ENCODE measurements around the gene DNAH10.

The DNAH10 gene

DNA sequence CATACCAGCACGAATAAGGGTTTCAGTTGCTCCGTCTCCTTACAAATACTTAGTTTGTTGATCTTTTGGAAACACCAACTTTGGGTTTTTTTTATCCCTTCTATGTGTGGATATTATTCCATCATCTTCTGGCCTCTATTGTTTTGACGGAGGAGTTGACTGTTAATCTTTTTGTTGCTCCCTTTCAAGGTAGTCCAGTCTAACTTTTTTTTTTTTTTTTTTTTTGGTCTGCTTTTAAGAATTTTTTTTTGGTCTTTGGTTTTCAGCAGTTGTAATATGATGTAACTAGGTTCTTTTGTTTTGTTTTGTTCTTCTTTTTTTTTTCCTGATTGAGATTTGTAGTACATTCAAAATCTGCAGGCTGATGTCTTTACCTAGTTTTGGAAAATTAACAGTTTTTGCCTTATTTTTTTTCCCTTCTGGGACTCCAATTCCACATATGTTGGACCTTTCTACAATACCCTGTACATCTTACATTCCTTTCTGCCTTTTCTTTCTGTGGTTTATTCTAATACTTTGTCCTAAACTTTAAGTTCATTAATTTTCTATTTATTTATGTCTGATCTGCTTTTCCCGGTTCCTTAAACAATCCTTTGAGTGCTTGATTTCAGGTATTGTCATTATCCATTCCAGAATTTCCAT is 54.9 kb downstream of the DNAH10 start:
- Histone ChIP-seq H4K20me1 (ENCODE audit: insufficient read depth, low read length, poor library complexity, severe bottlenecking) (no peaks in the 10 kb centered on the region), H3K9me2 (replicated peaks; ENCODE audit: low read depth, low read length) (no peaks in the 10 kb centered on the region), H3K9ac (ENCODE audit: low read depth, low read length, poor library complexity, severe bottlenecking) (no peak overlapping the region), H3K36me3 (ENCODE audit: insufficient read depth, low read length) (no peaks in the 10 kb centered on the region), H2AFZ (ENCODE audit: low read length) (no peak overlapping the region), H3K4me2 (ENCODE audit: low read depth, low read length, poor library complexity, severe bottlenecking) (no peak overlapping the region), H3K4me1 (ENCODE audit: insufficient read depth, low read length, poor library complexity, severe bottlenecking) (no peaks in the 10 kb centered on the region), H3F3A (ENCODE audit: low read depth) (no peaks in the 10 kb centered on the region), H3K27me3 (ENCODE audit: insufficient read depth, low read length, poor library complexity, severe bottlenecking) (no peaks in the 10 kb centered on the region), H3K4me3 (ENCODE audit: low read length, poor library complexity, severe bottlenecking) (no peak overlapping the region), H3K9me3 (ENCODE audit: insufficient read depth, low read depth, low read length) (no peaks in the 10 kb centered on the region), H3K79me2 (ENCODE audit: insufficient read depth, low read length) (no peaks in the 10 kb centered on the region)
- no peak for TF ChIP-seq EZH2phosphoT487 (IDR thresholded peaks at IDR 0.05; ENCODE audit: borderline replicate concordance)
- TF ChIP-seq, protein P1, sequence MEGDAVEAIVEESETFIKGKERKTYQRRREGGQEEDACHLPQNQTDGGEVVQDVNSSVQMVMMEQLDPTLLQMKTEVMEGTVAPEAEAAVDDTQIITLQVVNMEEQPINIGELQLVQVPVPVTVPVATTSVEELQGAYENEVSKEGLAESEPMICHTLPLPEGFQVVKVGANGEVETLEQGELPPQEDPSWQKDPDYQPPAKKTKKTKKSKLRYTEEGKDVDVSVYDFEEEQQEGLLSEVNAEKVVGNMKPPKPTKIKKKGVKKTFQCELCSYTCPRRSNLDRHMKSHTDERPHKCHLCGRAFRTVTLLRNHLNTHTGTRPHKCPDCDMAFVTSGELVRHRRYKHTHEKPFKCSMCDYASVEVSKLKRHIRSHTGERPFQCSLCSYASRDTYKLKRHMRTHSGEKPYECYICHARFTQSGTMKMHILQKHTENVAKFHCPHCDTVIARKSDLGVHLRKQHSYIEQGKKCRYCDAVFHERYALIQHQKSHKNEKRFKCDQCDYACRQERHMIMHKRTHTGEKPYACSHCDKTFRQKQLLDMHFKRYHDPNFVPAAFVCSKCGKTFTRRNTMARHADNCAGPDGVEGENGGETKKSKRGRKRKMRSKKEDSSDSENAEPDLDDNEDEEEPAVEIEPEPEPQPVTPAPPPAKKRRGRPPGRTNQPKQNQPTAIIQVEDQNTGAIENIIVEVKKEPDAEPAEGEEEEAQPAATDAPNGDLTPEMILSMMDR (conservative IDR thresholded peaks at IDR 0.05; ENCODE audit: low read length) = no peak

DNA sequence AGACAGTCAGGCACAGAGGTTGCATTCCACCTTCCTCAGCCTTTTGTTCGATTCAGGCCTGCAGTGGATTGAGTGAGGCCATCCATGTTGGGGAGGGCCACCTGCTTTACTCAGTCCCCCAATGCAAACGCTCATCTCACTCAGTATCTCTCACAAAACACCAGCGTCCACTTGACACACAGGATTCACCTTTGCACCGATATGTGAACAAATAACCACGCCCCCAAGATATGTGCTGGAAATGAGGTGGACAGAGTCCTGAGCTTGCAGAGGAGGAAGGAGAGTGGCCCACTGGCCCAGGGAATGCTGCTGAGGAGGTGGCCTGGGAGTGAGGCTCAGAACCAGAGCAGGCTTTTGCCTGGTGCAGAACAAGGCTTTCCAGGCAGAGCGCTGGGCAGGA is 60.7 kb downstream of the DNAH10 start:
- H4K20me1 ChIP-seq (ENCODE audit: insufficient read depth, low read length, poor library complexity, severe bottlenecking) = no peaks in the 10 kb centered on the region
- H3K27me3 ChIP-seq (ENCODE audit: insufficient read depth, low read length, poor library complexity, severe bottlenecking) = no peaks in the 10 kb centered on the region
- no peaks in the 10 kb centered on the region for H3K4me1 ChIP-seq (ENCODE audit: insufficient read depth, low read length, poor library complexity, severe bottlenecking)
- H3K9ac ChIP-seq (ENCODE audit: low read depth, low read length, poor library complexity, severe bottlenecking) = no peak overlapping the region
- no peaks in the 10 kb centered on the region for H3K79me2 ChIP-seq (ENCODE audit: insufficient read depth, low read length)
- H3K4me2 ChIP-seq (ENCODE audit: low read depth, low read length, poor library complexity, severe bottlenecking) = no peak overlapping the region
- H3K9me2 ChIP-seq (replicated peaks; ENCODE audit: low read depth, low read length) = no peaks in the 10 kb centered on the region
- H3F3A ChIP-seq (ENCODE audit: low read depth) = no peaks in the 10 kb centered on the region
- no peaks in the 10 kb centered on the region for H3K9me3 ChIP-seq (ENCODE audit: insufficient read depth, low read depth, low read length)
- no peak overlapping the region for H3K4me3 ChIP-seq (ENCODE audit: low read length, poor library complexity, severe bottlenecking)
- TF ChIP-seq, protein P1 (conservative IDR thresholded peaks at IDR 0.05; ENCODE audit: low read length) = no peak
- no peak for TF ChIP-seq EZH2phosphoT487 (IDR thresholded peaks at IDR 0.05; ENCODE audit: borderline replicate concordance)
- H3K36me3 ChIP-seq (ENCODE audit: insufficient read depth, low read length) = no peaks in the 10 kb centered on the region
- H2AFZ ChIP-seq (ENCODE audit: low read length) = no peak overlapping the region

GRCh38 chr12:123828120-123828519 is 66.0 kb downstream of the DNAH10 start:
- no peak overlapping the region for H2AFZ ChIP-seq (ENCODE audit: low read length)
- H3K4me1 ChIP-seq (ENCODE audit: insufficient read depth, low read length, poor library complexity, severe bottlenecking) = peaks cover 7% of the 10 kb centered on the region
- no peaks in the 10 kb centered on the region for H3F3A ChIP-seq (ENCODE audit: low read depth)
- H3K27me3 ChIP-seq (ENCODE audit: insufficient read depth, low read length, poor library complexity, severe bottlenecking) = no peaks in the 10 kb centered on the region
- no peaks in the 10 kb centered on the region for H3K9me2 ChIP-seq (replicated peaks; ENCODE audit: low read depth, low read length)
- TF ChIP-seq, protein P1 (conservative IDR thresholded peaks at IDR 0.05; ENCODE audit: low read length) = no peak
- TF ChIP-seq EZH2phosphoT487 (IDR thresholded peaks at IDR 0.05; ENCODE audit: borderline replicate concordance) = no peak
- no peaks in the 10 kb centered on the region for H3K9me3 ChIP-seq (ENCODE audit: insufficient read depth, low read depth, low read length)
- H3K4me2 ChIP-seq (ENCODE audit: low read depth, low read length, poor library complexity, severe bottlenecking) = no peak overlapping the region
- no peaks in the 10 kb centered on the region for H4K20me1 ChIP-seq (ENCODE audit: insufficient read depth, low read length, poor library complexity, severe bottlenecking)
- no peaks in the 10 kb centered on the region for H3K36me3 ChIP-seq (ENCODE audit: insufficient read depth, low read length)
- no peaks in the 10 kb centered on the region for H3K79me2 ChIP-seq (ENCODE audit: insufficient read depth, low read length)
- H3K9ac ChIP-seq (ENCODE audit: low read depth, low read length, poor library complexity, severe bottlenecking) = no peak overlapping the region
- H3K4me3 ChIP-seq (ENCODE audit: low read length, poor library complexity, severe bottlenecking) = no peak overlapping the region

Data from Loucy (cell line).